ENCODE measurements around the gene NR1H3. TPM values are rescaled to one million over a fixed set of nuclear protein-coding genes. Genes with fewer than 3 reads are reported as not detected.

Gene NR1H3
- total RNA-seq, 1 donor from 2014 or later: 14.4 TPM

GRCh38 chr11:47284151-47284550 lies 26.4 kb downstream of the NR1H3 start:
- Mint-ChIP-seq H3K4me3 (ENCODE audit: unreplicated experiment) (no peak overlapping the region), H3K9me3 (ENCODE audit: unreplicated experiment) (no peaks in the 10 kb centered on the region), H3K4me1 (ENCODE audit: unreplicated experiment) (no peaks in the 10 kb centered on the region), H3K27ac (ENCODE audit: unreplicated experiment) (no peak overlapping the region), H3K27me3 (ENCODE audit: unreplicated experiment) (no peaks in the 10 kb centered on the region), H3K36me3 (ENCODE audit: unreplicated experiment) (peaks cover 56% of the 10 kb centered on the region)
- no peak for DNase-seq (ENCODE audit: extremely low spot score, unreplicated experiment)
- no peak for TF ChIP-seq CTCF (IDR thresholded peaks at IDR 0.05)

- no peak for DNase-seq (ENCODE audit: extremely low spot score, unreplicated experiment)
- Mint-ChIP-seq H3K36me3 (ENCODE audit: unreplicated experiment) (peaks cover 65% of the 10 kb centered on the region), H3K4me1 (ENCODE audit: unreplicated experiment) (no peaks in the 10 kb centered on the region), H3K27me3 (ENCODE audit: unreplicated experiment) (no peaks in the 10 kb centered on the region), H3K9me3 (ENCODE audit: unreplicated experiment) (no peaks in the 10 kb centered on the region), H3K4me3 (ENCODE audit: unreplicated experiment) (no peak overlapping the region), H3K27ac (ENCODE audit: unreplicated experiment) (no peak overlapping the region)
- no peak for TF ChIP-seq CTCF (IDR thresholded peaks at IDR 0.05)
Observed at GRCh38 chr11:47285969-47286770, 28.4 kb downstream of the NR1H3 start.

DNA sequence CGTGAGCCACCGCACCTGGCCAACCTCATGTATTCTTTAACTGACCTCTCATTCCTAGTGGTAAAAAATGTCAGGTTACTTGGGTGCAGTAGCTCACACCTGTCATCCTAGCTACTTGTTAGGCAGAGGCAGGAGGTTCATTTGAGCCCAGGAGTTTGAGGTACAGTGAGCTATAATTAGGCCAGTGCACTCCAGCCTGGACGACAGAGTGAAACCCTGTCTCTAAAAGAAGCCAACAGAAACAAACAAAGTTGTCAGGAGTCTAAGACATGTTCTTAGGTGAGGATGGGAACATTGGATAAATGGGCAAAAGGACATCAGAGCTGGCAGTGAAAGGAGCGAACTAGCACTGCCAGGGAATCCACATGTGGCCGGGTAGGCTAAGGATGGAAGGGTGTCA lies 30.3 kb downstream of the NR1H3 start:
- TF ChIP-seq CTCF (IDR thresholded peaks at IDR 0.05): no peak
- no peaks in the 10 kb centered on the region for H3K9me3 Mint-ChIP-seq (ENCODE audit: unreplicated experiment)
- no peaks in the 10 kb centered on the region for H3K4me1 Mint-ChIP-seq (ENCODE audit: unreplicated experiment)
- peaks cover 69% of the 10 kb centered on the region for H3K36me3 Mint-ChIP-seq (ENCODE audit: unreplicated experiment)
- H3K4me3 Mint-ChIP-seq (ENCODE audit: unreplicated experiment): no peak overlapping the region
- H3K27me3 Mint-ChIP-seq (ENCODE audit: unreplicated experiment): no peaks in the 10 kb centered on the region
- DNase-seq (ENCODE audit: extremely low spot score, unreplicated experiment): no peak
- no peak overlapping the region for H3K27ac Mint-ChIP-seq (ENCODE audit: unreplicated experiment)

- no peak overlapping the region for H3K27ac Mint-ChIP-seq (ENCODE audit: unreplicated experiment)
- DNase-seq (ENCODE audit: extremely low spot score, unreplicated experiment): no peak
- no peaks in the 10 kb centered on the region for H3K4me1 Mint-ChIP-seq (ENCODE audit: unreplicated experiment)
- no peak overlapping the region for H3K4me3 Mint-ChIP-seq (ENCODE audit: unreplicated experiment)
- no peak for TF ChIP-seq CTCF (IDR thresholded peaks at IDR 0.05)
- H3K36me3 Mint-ChIP-seq (ENCODE audit: unreplicated experiment): peaks cover 61% of the 10 kb centered on the region
- no peaks in the 10 kb centered on the region for H3K27me3 Mint-ChIP-seq (ENCODE audit: unreplicated experiment)
- H3K9me3 Mint-ChIP-seq (ENCODE audit: unreplicated experiment): no peaks in the 10 kb centered on the region
Observed at GRCh38 chr11:47289856-47290255, 32.1 kb downstream of the NR1H3 start.

DNA sequence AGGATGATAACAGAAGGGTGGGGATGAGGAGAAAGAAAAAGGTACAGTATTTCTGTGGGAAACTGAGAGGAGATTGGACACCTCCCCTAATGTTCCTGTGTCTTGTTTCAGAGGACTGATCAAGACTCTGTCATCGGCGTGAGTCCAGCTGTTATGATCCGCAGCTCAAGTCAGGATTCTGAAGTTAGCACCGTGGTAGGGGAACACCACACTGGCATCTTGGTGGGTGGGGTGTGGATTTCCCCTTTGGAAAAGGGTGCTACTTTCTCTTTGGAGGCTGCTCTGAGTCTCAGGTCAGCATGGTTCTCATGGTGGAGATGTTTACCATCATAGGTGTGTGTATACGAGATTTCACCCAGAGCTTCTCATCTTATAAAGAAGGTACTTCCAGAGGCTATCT lies 37.6 kb downstream of the NR1H3 start:
- Mint-ChIP-seq H3K36me3 (ENCODE audit: unreplicated experiment) (peaks cover 60% of the 10 kb centered on the region), H3K27ac (ENCODE audit: unreplicated experiment) (no peak overlapping the region), H3K27me3 (ENCODE audit: unreplicated experiment) (no peaks in the 10 kb centered on the region), H3K9me3 (ENCODE audit: unreplicated experiment) (peaks cover 6% of the 10 kb centered on the region), H3K4me3 (ENCODE audit: unreplicated experiment) (no peak overlapping the region), H3K4me1 (ENCODE audit: unreplicated experiment) (no peaks in the 10 kb centered on the region)
- DNase-seq (ENCODE audit: extremely low spot score, unreplicated experiment): no peak
- no peak for TF ChIP-seq CTCF (IDR thresholded peaks at IDR 0.05)
